ENCODE data around the gene KCNJ10. TPM values are rescaled to one million over a fixed set of nuclear protein-coding genes. Genes with fewer than 3 reads are reported as not detected.
"Not testable (repeated sequence)": the region's sequence is repeated elsewhere in the genome, so short reads cannot be mapped to it uniquely, and the experiment has no call there.

The KCNJ10 gene
- total RNA-seq, 1 experiment from 2014 or later, result 0.08 TPM

DNA sequence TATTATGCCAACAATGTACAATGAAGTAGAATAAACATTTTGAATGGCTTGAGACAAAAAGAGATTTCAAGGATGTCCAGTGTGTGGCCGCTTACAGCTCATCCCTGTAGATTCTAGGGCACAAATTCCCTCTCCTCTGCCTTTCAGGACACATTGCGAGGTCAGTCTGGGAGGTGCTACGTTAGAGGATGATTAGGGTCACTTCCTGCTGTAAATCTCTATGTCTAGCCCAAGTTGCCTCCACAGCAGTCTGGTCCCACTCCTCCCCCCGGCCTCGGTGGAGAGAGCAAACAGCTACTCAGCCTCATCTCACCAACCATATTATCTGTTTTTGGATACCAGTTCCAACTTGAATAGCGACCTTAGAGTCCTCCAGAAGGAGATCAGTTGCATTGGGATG lies 17.0 kb downstream of the KCNJ10 start:
- TF ChIP-seq POLR2AphosphoS5 (IDR thresholded peaks at IDR 0.05; ENCODE audit: low read depth, low read length) (no peak), CTCF (IDR thresholded peaks at IDR 0.05) (no peak), SIN3A (IDR thresholded peaks at IDR 0.05; ENCODE audit: borderline replicate concordance, insufficient read depth, low read depth, low read length) (no peak), REST (IDR thresholded peaks at IDR 0.05; ENCODE audit: insufficient read depth in 1 of 2, low read depth in 2 of 2, low read length in 1 of 2) (no peak), TCF7L2 (IDR thresholded peaks at IDR 0.05; ENCODE audit: low read depth, low read length) (no peak)
- ChIA-PET CTCF (no interaction called here), POLR2A (no interaction called here)
- H3K27me3 ChIP-seq (ENCODE audit: control insufficient read depth, insufficient read depth, low read length), result peaks cover 42% of the 10 kb centered on the region
- H3K4me1 ChIP-seq (ENCODE audit: control insufficient read depth, insufficient read depth, low read length), result no peaks in the 10 kb centered on the region
- no peak for ATAC-seq
- H3K9me3 ChIP-seq (ENCODE audit: control insufficient read depth, insufficient read depth, low read depth, low read length), result no peaks in the 10 kb centered on the region
- DNase-seq (ENCODE audit: low read depth, low spot score), result no peak
- in situ Hi-C loops (cut with HindIII; ENCODE audit: low pct_unique_long_range_greater_than_20kb, low sequenced_read_pairs) (no loop called here), intact Hi-C loops (cut with micrococcal nuclease; ENCODE audit: unreplicated experiment) (no loop called here)
- H3K36me3 ChIP-seq (ENCODE audit: control insufficient read depth, insufficient read depth, low read length), result no peaks in the 10 kb centered on the region
- H3K4me3 ChIP-seq (ENCODE audit: low read depth in 2 of 2, low read length in 2 of 2), result no peak overlapping the region
- H3K27ac ChIP-seq (ENCODE audit: low read length), result no peak overlapping the region
- BruUV-seq (replicated peaks), result no TSS peak

- Histone ChIP-seq H3K27ac (ENCODE audit: low read length) (no peak overlapping the region), H3K9me3 (ENCODE audit: control insufficient read depth, insufficient read depth, low read depth, low read length) (no peaks in the 10 kb centered on the region), H3K4me1 (ENCODE audit: control insufficient read depth, insufficient read depth, low read length) (no peaks in the 10 kb centered on the region), H3K27me3 (ENCODE audit: control insufficient read depth, insufficient read depth, low read length) (peaks cover 32% of the 10 kb centered on the region), H3K36me3 (ENCODE audit: control insufficient read depth, insufficient read depth, low read length) (no peaks in the 10 kb centered on the region), H3K4me3 (ENCODE audit: low read depth in 2 of 2, low read length in 2 of 2) (no peak overlapping the region)
- intact Hi-C loops (cut with micrococcal nuclease; ENCODE audit: unreplicated experiment), result no loop called here
- BruUV-seq (replicated peaks), result no TSS peak
- DNase-seq (ENCODE audit: low read depth, low spot score) (no peak), ATAC-seq (no peak)
- CTCF ChIA-PET, result no interaction called here
- POLR2A ChIA-PET, result interaction anchor here (0.7 kb wide), 1 partner anchor 23 kb away, joined by 3 read pairs; no protein-coding TSS in a partner anchor
- in situ Hi-C loops (cut with HindIII; ENCODE audit: low pct_unique_long_range_greater_than_20kb, low sequenced_read_pairs), result no loop called here
- no peak for TF ChIP-seq REST (IDR thresholded peaks at IDR 0.05; ENCODE audit: insufficient read depth in 1 of 2, low read depth in 2 of 2, low read length in 1 of 2)
- no peak for TF ChIP-seq CTCF (IDR thresholded peaks at IDR 0.05)
- TF ChIP-seq SIN3A (IDR thresholded peaks at IDR 0.05; ENCODE audit: borderline replicate concordance, insufficient read depth, low read depth, low read length), result no peak
- TF ChIP-seq POLR2AphosphoS5 (IDR thresholded peaks at IDR 0.05; ENCODE audit: low read depth, low read length), result no peak
- TF ChIP-seq TCF7L2 (IDR thresholded peaks at IDR 0.05; ENCODE audit: low read depth, low read length), result no peak
Measured at GRCh38 chr1:160050619-160051018, 19.3 kb downstream of the KCNJ10 start.

DNA sequence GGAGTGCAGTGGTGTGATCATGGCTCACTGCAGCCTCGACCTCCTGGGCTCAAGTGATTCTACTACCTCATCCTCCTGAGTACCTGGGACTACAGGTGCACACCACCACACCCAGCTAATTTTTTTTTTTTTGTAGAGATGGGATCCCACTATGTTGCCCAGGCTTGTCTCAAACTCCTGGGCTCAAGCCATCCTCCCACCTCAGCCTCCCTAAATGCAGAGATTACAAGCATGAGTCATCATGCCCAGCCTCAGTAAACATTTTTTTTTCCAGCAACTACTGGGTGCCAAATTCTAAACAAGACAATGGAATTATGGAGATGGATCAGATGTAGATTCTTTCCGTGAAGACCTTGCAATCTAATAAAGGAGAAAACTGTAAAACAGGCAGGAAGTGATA lies 19.8 kb downstream of the KCNJ10 start:
- H3K27ac ChIP-seq (ENCODE audit: low read length); DNase-seq (ENCODE audit: low read depth, low spot score); H3K4me1 ChIP-seq (ENCODE audit: control insufficient read depth, insufficient read depth, low read length); H3K36me3 ChIP-seq (ENCODE audit: control insufficient read depth, insufficient read depth, low read length); ATAC-seq; in situ Hi-C loops (cut with HindIII; ENCODE audit: low pct_unique_long_range_greater_than_20kb, low sequenced_read_pairs); BruUV-seq (replicated peaks); intact Hi-C loops (cut with micrococcal nuclease; ENCODE audit: unreplicated experiment); H3K9me3 ChIP-seq (ENCODE audit: control insufficient read depth, insufficient read depth, low read depth, low read length); H3K4me3 ChIP-seq (ENCODE audit: low read depth in 2 of 2, low read length in 2 of 2); CTCF ChIA-PET: not testable (repeated sequence)
- peaks cover 31% of the 10 kb centered on the region for H3K27me3 ChIP-seq (ENCODE audit: control insufficient read depth, insufficient read depth, low read length)
- POLR2A ChIA-PET, result interaction anchor here (0.7 kb wide), 1 partner anchor 24 kb away, joined by 3 read pairs; no protein-coding TSS in a partner anchor
